GM21825 (cell line): ENCODE data around the gene DAAM1.

Experiments used
- ATAC-seq: cut with Tn5 transposase; IDR thresholded peaks from one replicate; pipeline ENCODE4 v1.9.1; 2021; ENCODE audit warnings: mild to moderate bottlenecking, moderate library complexity; ENCODE audit not compliant: unreplicated experiment

DAAM1 gene

GRCh38 chr14:59336098-59336497, 147.6 kb downstream of the DAAM1 start:
- ATAC-seq: no peak

GRCh38 chr14:59336706-59337105, 148.2 kb downstream of the DAAM1 start:
- ATAC-seq: no peak

- no peak for ATAC-seq
These were observed 148.7 kb downstream of the DAAM1 start for GRCh38 chr14:59337141-59337611.

GRCh38 chr14:59338761-59339160, 150.3 kb downstream of the DAAM1 start:
- ATAC-seq: no peak

- ATAC-seq: no peak
These were observed 151.3 kb downstream of the DAAM1 start for GRCh38 chr14:59339524-59340330.

GRCh38 chr14:59341858-59342477, 153.5 kb downstream of the DAAM1 start:
- ATAC-seq: no peak

- ATAC-seq: no peak
These were observed 154.3 kb downstream of the DAAM1 start for GRCh38 chr14:59342516-59343484.

GRCh38 chr14:59343585-59343984, 155.1 kb downstream of the DAAM1 start:
- no peak for ATAC-seq

- no peak for ATAC-seq
These were observed 155.5 kb downstream of the DAAM1 start for GRCh38 chr14:59344016-59344415.

GRCh38 chr14:59344691-59345455, 156.4 kb downstream of the DAAM1 start:
- ATAC-seq: no peak

- ATAC-seq: no peak
These were observed 157.9 kb downstream of the DAAM1 start for GRCh38 chr14:59346329-59346728.

GRCh38 chr14:59346796-59347510, 158.5 kb downstream of the DAAM1 start:
- no peak for ATAC-seq

GRCh38 chr14:59347511-59347900, 159.0 kb downstream of the DAAM1 start:
- ATAC-seq: no peak

- no peak for ATAC-seq
These were observed 159.4 kb downstream of the DAAM1 start for GRCh38 chr14:59347915-59348314.

- ATAC-seq: no peak
These were observed 160.8 kb downstream of the DAAM1 start for GRCh38 chr14:59349258-59349701.

- no peak for ATAC-seq
These were observed 164.5 kb downstream of the DAAM1 start for GRCh38 chr14:59352961-59353360.

GRCh38 chr14:59354666-59355065, 166.2 kb downstream of the DAAM1 start:
- ATAC-seq: no peak

GRCh38 chr14:59355091-59355490, 166.6 kb downstream of the DAAM1 start:
- ATAC-seq: no peak

- no peak for ATAC-seq
These were observed 167.8 kb downstream of the DAAM1 start for GRCh38 chr14:59356312-59356711.

GRCh38 chr14:59356767-59357166, 168.3 kb downstream of the DAAM1 start:
- ATAC-seq: peak; percentile 56
